Glomerular endothelial cell (primary cell): ENCODE measurements around the gene CALN1. TPM values are rescaled to one million over a fixed set of nuclear protein-coding genes. Genes with fewer than 3 reads are reported as not detected.

Experiments
- DNase-seq: peaks from one replicate; pipeline ENCODE4 v3.0.0-alpha.2; 2011; ENCODE audit warnings: low read depth, low spot score; ENCODE audit errors: extremely low read depth
- total RNA-seq: library from RNA; depleted of rRNA; stranded (reverse); fragments of >200 nt; gene quantifications from 2 replicates; pipeline ENCODE4 v1.2.3, GENCODE V29; 2015

Gene CALN1
- total RNA-seq, 1 donor from 2014 or later, result not detected

- DNase-seq, result no peak
Measured at GRCh38 chr7:72196176-72196575, 216.0 kb downstream of the CALN1 start.

DNA sequence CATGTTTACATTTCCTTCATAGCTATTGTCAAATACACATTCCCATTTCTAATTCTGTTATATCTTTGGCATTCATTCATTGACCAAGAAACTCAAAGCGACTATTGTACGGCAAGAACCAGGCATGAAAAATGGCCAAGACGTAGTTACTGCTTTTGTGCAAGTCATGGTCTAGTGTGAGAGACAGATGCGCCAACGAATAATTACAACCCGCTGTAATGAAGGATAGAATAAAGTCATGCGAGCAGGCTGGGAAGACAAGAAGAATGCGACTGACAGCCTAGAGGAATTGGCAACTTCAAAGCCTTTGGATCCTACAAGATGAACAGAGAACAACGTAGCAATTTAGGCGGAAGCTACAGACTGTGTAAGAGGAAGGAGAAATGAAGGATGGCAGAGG is 221.2 kb downstream of the CALN1 start:
- no peak for DNase-seq

DNA sequence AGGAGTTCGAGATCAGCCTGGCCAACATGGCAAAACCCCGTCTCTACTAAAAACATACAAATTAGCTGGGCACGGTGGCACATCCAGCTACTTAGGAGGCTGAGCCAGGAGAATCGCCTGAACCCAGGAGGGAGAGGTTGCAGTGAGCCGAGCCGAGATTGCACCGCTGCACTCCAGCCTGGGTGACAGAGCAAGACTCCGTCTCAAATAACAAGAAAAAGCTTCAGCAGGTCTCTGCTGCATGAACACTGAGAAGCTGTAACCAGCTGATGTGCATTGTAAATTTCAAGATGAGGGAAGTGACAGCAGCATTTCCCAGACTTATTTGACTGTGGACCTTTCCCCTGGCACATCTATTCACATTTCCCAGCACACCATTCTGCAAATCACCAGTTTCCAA is 222.0 kb downstream of the CALN1 start:
- DNase-seq, result no peak

DNA sequence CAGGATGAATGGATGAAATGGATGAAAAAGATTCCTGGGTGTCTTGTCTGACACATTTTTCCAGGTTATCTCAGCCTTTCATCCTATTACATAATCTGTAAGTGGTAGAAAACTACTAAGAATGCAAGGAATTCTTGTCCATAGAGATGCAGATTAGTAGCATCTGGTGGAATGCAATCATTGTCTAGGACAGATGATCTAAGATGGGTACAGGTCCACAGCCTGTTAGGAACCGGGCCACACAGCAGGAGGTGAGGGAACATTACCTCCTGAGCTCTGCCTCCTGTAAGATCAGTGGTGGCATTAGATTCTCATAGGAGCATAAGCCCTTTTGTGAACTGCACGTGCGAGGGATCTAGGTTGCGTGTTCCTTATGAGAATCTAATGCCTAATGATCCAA is 225.0 kb downstream of the CALN1 start:
- no peak for DNase-seq

DNA sequence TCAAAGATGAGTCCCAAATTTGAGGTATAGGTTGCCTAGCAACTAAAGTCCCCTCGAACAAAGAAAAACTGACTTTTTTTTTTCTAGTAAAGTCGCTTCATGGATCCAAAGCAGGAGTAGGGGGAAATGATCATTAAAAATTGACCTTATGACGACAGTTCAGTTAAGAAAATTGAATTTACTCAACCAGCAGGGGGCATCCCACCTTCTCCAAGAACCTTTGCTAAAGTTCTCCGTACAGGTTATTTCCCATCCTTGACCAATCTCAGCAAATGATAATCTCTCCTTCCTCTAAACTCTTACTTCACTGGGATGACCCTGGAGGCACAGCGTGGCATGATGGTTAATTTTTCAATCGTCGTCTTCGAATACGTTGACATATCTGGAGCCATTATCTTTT is 228.3 kb downstream of the CALN1 start:
- no peak for DNase-seq

GRCh38 chr7:72182036-72182435 is 230.1 kb downstream of the CALN1 start:
- DNase-seq, result no peak

DNA sequence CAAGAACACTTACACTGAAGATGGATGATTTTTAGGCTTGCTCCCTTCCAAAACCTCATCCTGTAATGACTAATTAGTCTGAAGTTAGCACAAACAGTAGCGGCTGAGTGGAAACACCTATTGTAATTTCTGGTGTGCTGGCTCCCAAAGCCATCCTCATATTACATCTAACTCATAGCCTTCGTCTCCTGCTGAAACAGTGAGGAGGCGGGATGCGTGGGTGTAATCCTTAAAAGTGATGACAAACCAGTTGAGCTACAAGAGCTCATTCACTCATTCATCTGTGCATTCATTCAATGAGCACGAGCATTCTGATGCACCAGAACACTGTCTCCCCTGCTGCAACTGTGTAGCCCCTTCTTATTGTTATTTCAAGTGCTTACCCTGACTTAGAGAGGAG is 235.3 kb downstream of the CALN1 start:
- no peak for DNase-seq

- DNase-seq, result no peak
Measured at GRCh38 chr7:72170475-72170874, 241.7 kb downstream of the CALN1 start.

DNA sequence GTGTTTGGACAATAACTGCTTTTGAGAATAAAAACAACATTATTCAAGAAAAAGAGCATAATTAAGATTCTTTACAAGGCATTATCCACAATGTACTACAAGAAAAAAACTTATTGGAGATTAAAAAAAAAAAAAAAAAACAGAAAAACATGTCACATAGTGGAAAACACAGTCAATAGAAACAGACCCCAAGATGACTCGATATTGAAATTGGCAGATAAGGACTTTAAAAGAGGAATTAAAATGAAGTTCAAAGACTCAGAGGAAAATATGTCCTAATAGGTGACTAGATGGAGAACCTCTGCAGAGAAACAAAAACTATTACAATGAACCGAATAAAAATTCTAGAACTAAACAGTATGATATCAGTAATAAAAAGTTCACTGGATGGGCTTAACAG is 248.9 kb downstream of the CALN1 start:
- DNase-seq, result no peak

DNA sequence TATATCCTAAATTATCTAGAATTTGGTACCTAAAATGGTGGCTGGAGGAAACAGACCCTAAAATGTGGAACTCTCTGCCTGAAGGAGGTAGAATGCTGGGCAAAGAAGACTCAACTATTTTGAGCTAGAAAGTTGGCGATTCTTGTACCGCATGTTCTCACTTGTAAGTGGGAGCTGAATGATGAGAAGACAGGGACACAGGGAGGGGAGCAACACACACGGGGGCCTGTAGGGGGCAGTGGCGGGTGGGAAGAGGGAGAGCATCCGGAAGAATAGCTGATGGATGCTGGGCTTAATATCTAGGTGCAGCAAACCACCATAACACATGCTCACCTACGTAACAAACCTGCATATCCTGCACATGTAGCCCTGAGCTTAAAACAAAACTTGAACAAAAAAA is 250.6 kb downstream of the CALN1 start:
- no peak for DNase-seq

GRCh38 chr7:72159911-72160310 is 252.2 kb downstream of the CALN1 start:
- DNase-seq, result no peak

DNA sequence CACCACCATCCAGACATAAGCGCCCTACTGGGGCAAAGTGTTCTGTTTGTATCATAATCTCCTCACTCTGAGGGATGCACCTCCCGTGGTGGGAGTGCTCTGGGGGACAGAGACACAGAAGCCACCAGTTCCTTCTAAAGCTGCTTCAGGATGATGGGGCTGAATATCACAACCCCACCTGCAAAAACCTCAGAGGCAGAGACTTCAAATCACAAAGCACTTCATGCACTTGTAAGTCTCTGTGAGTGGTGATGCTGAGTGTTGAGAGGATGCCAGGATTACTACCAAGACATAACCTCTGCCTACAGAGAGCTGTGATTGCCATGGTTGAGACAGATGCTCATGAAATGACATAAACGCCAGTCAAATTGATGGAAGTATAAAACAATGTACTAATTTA is 255.5 kb downstream of the CALN1 start:
- no peak for DNase-seq

DNA sequence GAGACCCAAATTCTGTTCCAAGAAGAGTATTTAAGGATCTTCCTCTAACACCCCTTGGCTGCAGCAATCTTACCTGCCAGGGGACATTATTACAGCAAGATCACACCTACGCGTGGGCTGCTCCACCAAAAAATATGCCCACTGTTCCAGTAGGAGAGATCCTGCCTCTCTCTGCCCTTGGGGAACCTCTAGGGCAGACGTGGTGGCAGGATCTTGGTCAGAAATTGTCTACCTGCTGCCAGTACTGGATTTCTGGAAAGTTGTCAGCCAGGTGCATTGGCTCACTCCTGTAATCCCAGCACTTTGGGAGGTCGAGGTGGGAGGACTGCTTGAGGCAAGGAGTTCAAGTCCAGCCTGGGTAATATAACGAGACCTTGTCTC is 259.0 kb downstream of the CALN1 start:
- no peak for DNase-seq

DNA sequence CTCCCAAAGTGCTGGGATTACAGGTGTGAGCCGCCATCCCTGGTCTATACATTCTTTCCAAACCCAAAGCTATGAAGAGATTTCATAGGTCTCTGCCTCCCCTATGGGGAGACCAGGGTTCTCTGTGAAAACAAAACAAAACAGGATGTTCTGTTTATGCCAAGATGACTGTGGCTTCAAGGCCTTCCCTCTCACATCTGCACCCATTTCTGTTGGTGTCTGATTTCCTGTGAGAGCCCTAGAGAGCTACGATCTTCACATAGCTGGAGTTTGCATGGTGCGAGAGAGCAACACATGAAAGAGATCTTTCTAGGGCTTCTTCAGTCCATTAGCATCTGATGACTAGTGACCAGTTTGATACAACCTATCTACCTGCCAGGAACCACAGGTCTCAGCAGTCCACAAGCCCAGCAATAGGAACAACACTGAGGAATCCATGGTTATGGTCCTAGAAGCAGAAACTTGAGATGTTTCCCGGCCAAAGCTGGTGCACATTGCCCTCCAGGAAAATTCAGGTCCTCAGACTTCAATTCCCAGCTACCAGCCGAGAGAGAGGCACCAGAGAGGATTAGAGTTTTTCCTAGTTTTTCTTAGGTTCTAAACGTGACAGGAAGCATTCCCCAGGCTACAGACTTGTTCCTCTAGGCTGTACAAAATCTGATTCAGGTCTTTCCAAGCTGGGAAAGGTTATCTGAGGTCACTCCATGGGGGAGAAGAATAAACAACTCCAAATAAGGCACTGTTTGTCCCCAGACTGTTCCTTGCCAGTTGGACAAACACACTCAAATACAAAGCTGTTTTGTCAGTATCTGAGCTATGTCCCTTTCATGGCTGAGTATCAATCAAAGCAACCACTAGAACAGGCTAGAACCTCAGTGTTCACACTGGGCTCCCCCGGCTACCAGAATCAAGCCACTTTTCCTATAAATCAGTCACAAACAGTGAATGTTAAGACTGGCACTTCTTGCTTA is 259.7 kb downstream of the CALN1 start:
- DNase-seq, result no peak

GRCh38 chr7:72140566-72140965 is 271.6 kb downstream of the CALN1 start:
- DNase-seq, result no peak

GRCh38 chr7:72127136-72127535 is 285.0 kb downstream of the CALN1 start:
- no peak for DNase-seq

- DNase-seq, result no peak
Measured at GRCh38 chr7:72123913-72124312, 288.2 kb downstream of the CALN1 start.

DNA sequence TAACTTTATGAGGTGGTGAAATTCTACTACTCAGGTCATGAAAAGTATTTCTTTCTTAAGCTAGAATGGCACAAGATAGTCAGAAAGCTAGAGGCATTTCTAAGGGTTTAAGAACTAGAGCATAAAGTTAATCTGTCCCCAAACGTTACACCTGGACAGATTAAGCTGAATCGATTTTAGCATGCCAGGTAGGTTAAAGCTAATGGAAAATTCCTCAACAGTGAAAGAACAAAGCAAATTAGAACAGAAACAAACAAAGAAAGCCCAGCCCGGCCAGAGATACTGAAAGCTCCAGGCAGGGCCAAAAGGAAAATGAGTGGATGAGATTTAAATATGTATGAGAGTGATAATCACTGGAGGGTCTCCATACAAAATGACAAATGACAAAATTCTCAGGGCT is 293.8 kb downstream of the CALN1 start:
- no peak for DNase-seq

- DNase-seq, result no peak
Measured at GRCh38 chr7:72114129-72114528, 298.0 kb downstream of the CALN1 start.

- DNase-seq, result no peak
Measured at GRCh38 chr7:72112992-72113391, 299.1 kb downstream of the CALN1 start.

DNA sequence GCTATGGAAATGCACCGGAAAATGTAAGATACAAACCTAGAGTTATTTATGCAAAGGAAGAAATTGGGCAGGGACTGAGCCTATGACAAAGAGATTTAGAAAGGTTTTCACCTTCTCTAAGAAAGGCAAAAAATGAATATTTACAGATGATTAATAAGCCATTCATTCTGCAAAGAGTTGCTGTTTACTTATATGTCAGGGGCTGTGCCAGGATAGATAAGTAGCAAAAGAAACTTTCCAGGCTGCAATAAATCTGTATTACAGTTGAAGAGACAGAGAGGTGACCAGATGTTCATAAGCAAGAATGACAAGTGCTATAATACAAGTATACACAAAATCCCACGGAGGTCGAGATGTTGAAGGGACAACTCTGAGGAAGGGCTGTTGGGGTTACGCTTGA is 299.6 kb downstream of the CALN1 start:
- DNase-seq, result no peak

DNA sequence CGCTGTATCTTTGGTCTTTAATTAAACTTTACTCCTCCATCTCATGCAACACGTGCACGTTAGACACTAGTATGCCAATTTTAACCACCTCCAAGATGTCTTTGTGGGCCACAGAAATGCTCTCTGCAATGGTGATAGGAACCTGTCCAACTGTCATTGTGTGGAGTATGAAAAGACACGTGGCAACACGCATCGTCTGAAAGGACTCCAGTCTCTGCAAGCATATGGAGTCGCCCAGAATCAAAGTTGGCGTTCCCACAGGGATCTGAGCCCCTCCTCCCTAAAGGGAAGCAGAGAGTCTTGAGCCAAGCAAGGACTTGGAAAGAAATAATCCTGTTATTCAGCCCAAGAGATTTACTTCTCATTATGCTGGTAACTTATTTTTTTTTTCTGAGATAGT is 301.1 kb downstream of the CALN1 start:
- DNase-seq, result no peak

DNA sequence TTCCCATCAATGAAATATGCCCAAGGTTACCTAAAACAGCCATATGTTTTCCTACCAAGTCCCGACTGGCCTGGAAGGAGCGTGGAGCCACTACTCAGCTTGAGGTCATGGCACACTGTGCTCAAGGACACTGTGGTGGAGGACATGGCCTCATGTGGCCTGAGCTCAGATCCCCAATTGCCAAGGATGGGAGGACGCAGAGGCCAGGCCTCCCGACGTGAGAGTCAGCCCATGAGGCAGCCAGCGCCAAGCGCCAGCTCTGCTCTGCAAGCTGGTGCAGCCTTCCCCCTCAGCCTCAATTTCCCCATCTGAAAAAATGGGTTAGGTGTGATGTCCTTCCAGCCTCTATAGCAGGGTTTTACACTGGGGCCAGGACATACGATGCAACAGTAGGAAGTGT is 302.6 kb downstream of the CALN1 start:
- DNase-seq, result no peak
